ENCODE measurements around the gene CABP4. TPM values are rescaled to one million over a fixed set of nuclear protein-coding genes. Genes with fewer than 3 reads are reported as not detected.
"Not testable (repeated sequence)": the region's sequence is repeated elsewhere in the genome, so short reads cannot be mapped to it uniquely, and the experiment has no call there.

Gene CABP4
- total RNA-seq, 1 experiment from 2014 or later, result 0.06 TPM

DNA sequence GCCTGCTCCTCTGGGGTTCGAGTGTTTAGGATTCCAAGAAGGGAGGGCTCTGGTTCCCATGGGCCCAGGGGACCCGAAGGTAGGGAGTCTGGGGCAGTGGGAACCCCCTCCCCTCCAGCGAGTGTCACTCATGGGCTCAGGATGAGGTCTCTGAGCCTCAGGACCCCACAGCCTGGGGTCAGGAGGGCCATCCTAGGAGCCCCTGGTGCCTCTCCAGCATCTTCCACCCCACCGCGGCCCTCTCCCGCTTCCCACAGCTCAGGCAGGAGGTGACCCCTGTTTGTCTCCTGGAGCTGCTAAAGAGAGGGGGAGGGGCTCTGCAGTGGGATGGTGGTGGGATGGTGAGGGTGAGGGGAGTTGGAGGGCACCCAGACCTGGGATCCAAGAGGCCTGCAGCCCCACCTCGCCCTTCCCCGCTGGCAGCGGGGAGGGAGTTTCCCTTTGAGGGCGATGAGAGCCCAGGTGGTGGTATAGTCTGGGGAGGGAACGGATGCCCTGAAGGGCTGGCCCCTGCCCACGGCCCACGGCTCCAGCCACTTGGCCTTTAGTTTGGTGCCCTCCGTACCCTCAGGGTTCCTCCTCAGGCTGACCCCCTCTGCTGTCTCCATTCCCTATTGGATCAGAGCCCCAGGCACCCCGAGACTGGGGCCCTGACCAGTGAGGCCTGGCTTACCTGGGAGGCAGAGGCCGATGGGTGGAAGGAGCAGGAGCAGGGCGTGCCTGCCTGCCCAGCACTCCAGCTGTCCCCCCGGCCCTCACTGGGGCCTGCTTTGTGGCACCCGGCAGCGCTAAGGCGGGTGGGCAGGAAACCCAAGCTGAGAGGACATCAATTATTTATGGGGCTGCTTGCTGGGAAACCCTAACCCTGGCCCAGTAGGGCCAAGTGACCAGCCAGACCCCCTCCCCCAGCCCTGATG lies 1.1 kb upstream of the CABP4 start:
- DNase-seq (ENCODE audit: low read depth), result no peak

DNA sequence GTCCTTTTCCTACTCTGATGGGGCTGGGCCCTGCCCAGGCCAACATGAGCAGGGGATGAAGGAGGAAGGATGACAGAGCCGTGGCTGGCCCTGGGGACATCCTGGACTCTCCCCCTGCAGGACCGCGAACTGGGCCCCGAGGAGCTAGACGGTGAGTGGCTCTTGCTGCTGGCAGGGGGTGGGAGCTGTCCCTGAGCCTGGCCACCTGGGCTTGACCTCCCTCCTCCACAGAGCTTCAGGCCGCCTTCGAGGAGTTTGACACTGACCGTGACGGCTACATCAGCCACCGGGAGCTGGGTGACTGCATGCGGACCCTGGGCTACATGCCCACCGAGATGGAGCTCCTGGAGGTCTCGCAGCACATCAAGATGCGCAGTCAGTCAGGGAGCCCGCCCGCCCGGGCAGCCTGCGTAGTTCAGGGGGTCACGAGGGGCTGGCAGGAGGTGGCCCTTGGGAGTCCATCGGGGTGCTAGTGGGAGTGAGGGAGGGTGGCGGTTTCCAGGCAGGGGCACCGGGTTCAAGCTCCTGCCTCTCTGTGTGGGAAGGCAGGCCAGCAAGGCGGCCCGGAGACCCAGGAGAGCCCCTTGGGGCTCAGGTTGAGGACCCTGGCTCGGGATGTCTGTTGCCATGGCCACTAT lies 1.0 kb downstream of the CABP4 start:
- DNase-seq (ENCODE audit: low read depth), result no peak

DNA sequence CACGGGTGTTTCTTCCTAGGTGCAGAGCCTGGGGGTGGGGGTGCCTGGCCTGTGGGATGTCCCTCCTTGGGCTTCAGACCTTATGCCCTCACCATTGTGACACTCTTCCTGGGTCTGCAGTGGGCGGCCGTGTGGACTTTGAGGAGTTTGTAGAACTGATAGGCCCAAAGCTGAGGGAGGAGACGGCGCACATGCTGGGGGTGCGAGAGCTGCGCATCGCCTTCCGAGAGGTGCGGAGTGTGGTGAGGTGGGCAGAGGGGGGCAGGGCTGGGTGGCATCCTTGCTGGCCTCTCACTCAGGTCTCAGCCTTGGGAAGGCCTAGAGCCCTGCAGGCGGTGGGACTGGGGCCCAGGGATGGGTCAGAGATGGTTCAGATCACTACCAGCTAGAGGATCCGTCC lies 2.3 kb downstream of the CABP4 start:
- no peak for DNase-seq (ENCODE audit: low read depth)

- no peak for DNase-seq (ENCODE audit: low read depth)
Measured at GRCh38 chr11:67458266-67458665, 3.1 kb downstream of the CABP4 start.

GRCh38 chr11:67463186-67463585 lies 8.0 kb downstream of the CABP4 start:
- DNase-seq (ENCODE audit: low read depth), result no peak

DNA sequence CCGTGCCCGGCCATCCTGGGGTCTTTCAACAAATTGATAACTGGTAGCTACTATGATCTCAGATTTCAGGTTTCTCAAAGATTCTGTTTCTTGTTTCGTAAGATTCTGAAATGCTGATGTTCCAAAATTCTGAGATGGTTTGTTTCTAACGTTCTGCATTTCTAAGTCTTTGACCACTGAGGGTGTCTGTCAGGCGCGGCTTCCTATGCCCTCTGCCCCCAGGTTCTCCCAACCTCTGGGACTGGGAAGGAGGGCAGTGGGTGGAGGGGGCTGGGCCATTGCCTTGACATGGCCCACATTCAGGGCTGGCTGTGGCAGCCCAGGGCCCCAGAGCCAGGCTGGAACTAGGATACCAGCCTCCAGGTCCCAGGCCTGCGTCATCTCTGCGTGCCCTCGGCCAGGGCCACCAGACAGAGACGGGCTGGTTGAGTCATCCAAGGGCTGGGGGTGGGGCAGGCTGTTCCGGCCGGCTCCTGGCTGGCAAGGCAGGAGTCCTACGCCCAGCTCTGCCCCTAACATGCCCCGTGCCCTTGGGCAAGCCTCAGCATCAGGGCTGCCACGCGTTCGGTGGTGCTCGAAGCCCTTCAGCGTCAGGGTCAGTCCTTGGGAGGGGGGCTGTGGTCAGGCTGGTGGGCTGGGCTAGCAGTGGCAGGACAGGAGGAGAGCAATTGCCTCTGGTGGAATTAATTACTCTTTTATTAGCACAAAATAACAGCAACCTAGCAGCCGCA lies 8.7 kb downstream of the CABP4 start:
- DNase-seq (ENCODE audit: low read depth), result peak; percentile 87

GRCh38 chr11:67464411-67465188 lies 9.4 kb downstream of the CABP4 start:
- DNase-seq (ENCODE audit: low read depth), result peak; percentile 90

- DNase-seq (ENCODE audit: low read depth), result no peak
Measured at GRCh38 chr11:67465189-67465510, 10.0 kb downstream of the CABP4 start.

- DNase-seq (ENCODE audit: low read depth), result peak; percentile 56
Measured at GRCh38 chr11:67465530-67465929, 10.4 kb downstream of the CABP4 start.

DNA sequence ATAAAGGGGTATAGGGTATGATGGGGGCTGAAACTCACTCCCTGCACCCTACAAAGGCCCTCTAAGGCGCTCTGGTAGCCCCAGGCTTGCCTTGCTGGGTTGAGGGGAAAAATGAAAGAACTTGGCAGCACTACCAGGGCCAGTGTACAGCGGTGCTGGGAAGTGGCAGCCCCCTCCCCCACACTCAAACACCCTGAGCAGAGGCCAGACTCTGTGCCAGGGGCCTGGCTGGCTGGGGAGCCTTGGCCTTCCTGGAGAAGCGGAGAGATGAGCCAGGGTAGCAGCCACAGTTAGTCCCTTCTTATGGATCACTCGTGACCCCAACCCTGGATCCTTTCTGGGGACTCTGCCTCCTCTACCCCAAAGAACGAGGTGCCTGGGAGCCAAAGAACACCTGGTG lies 11.2 kb downstream of the CABP4 start:
- DNase-seq (ENCODE audit: low read depth), result no peak

- no peak for DNase-seq (ENCODE audit: low read depth)
Measured at GRCh38 chr11:67466962-67467771, 12.0 kb downstream of the CABP4 start.

DNA sequence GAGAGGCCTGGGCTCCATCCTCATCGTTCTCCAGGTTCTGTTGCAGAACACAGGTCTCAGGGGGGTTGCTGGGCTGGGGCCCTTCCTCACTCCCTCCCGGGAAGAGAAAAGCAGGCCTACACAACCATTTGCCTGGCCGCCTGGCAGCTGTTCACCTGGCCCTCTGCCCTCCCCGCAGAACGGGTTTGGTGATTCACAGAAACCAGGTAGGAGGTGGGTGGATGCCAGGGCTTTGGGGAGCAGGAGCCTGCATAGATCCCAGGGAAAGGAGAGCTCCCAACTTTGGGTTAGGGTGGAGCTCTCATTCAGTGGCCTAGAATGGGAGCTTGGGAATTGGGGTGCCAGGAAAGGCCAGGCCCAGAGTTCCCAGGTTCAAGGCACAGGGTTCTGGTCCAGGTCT lies 12.9 kb downstream of the CABP4 start:
- DNase-seq (ENCODE audit: low read depth), result peak; percentile 31

- no peak for DNase-seq (ENCODE audit: low read depth)
Measured at GRCh38 chr11:67468456-67468758, 13.3 kb downstream of the CABP4 start.

DNA sequence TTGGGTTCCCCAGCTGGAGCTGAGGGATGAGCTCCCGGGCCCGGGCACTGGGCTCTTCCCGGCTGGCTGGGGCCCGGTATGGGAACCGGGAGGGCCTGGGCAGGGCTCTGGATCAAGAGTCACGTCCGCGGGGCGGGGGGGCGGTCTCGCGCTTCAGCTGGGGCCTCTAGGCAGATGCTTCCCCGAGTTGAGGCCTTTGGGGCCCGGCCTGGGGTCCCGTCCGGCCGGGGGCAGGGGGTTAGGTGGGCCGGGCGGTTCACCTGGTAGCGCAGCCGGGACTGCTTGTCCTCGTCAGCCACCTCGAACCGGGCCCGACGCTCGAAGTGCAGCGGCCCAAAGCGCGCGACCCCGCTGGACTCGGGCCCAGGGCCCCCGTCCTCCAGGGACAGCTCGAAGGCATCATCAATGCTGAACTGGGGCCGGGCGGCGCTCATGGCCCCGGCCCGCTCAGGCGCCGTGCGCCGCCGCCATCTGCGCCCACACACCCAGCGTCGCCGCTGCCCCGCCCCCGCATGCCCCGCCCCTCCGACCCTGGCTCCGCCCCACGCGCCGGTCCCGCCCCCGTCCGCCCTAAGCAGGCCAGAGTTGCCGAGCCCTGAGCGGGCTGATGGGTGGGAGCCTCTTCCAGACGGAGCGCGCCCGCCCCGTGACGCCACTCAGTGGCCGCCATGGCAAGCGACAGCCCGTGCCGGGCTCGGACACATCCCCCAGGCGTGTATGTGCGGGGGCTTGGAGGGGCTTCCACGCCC lies 13.8 kb downstream of the CABP4 start, which contains the start of gene TMEM134:
TSS of gene TMEM134 (minus strand) at position 493 of the 749 bp plus-strand sequence. CDS start at position 434, 59 bp downstream.
- peak; percentile 94 for DNase-seq (ENCODE audit: low read depth)

DNA sequence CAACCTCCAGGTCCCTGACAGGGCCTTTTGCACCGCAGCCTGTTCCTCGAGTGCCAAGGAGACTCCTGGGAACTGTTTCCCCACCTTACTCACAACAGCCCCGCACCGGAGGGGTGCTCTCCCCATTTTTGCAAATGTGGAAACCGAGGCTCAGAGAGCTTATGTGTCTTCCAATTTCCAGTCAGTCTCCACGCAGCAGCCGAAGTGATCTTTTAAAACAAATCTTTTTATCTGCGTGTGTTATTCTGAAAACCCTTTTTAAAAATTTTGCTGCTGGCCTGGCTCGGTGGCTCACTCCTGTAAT lies 14.3 kb downstream of the CABP4 start:
- no peak for DNase-seq (ENCODE audit: low read depth)

DNA sequence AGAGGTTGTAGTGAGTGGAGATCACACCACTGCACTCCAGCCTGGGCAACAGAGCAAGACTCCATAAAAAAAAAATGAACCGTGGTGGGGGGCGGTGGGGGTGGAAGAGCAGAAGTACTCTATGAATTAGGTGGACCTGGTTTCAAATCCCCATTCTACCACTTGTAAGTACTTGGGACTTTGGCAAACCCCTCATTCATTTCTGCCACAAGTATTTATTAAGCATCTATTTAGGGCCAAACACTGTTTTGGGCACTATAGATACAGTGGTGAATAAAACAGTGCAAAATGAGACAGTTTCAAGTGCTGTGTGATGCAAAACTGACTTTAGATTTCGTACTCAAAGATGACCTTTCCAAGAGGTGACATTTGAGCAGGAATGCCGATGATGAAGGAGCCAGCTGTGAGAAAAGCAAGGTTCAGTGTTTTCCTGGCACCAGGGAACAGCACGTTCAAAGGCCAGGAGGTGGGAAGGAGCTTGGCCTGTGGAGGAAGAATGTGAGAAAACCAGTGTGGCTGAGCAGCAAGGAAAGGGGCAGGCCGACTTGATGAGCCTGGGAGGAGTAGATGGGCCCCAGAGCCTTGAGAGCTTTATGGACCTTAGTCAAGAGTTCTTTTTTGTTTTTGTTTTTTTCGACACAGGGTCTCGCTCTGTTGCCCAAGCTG lies 15.3 kb downstream of the CABP4 start:
- DNase-seq (ENCODE audit: low read depth), result no peak

DNA sequence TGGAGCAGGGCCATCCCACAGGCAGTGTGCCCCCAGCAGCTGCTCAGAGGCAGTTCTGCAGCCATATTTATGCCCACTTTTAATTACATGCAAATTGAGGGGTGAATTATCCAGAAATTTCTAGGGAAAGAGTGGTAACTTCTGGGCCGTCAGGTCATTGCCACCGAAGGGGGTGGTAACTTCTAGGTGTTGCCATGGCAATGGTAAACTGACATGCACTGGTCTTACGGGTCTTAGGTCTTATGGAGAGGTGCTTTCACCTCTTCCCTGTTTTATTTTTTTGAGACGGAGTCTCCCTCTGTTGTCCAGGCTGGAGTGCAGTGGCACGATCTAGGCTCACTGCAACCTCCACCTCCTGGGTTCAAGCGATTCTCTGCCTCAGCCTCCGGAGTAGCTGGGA lies 17.7 kb downstream of the CABP4 start:
- DNase-seq (ENCODE audit: low read depth), result no peak

DNA sequence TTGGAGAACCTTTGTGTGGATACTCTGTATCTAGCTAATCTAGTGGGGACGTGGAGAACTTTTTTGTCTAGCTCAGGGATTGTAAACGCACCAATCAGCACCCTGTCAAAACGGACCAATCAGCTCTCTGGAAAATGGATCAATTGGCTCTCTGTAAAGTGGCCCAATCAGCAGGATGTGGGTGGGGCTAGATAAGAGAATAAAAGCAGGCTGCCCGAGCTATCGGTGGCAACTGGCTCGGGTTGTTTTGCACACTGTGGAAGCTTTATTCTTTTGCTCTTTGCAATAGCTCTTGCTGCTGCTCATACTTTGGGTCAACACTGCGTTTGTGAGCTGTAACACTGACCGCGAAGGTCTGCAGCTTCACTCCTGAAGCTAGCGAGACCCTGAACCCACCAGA lies 21.5 kb downstream of the CABP4 start:
- DNase-seq (ENCODE audit: low read depth), result not testable (repeated sequence)

GRCh38 chr11:67477344-67478050 lies 22.3 kb downstream of the CABP4 start:
- DNase-seq (ENCODE audit: low read depth), result not testable (repeated sequence)
